Left ventricle myocardium inferior (tissue), 1 donor: ENCODE data around the gene DSCAML1. TPM values are rescaled to one million over a fixed set of nuclear protein-coding genes. Genes with fewer than 3 reads are reported as not detected.

ENCODE experiments used
- DNase-seq: peaks from one replicate; pipeline ENCODE4 v3.0.0-alpha.2; 2020
- H3K27ac ChIP-seq: fragments of 200-600 bp; replicated peaks from 2 replicates; pipeline ENCODE4 v1.8.0; 2021
- H3K27me3 ChIP-seq: fragments of 200-600 bp; 2 replicates; pipeline ENCODE4 v1.8.0; 2021; ENCODE audit warnings: low read depth
- H3K36me3 ChIP-seq: fragments of 200-600 bp; 2 replicates; pipeline ENCODE4 v1.8.0; 2021
- H3K4me1 ChIP-seq: fragments of 200-600 bp; 2 replicates; pipeline ENCODE4 v1.8.0; 2021
- H3K4me3 ChIP-seq: fragments of 200-600 bp; 2 replicates; pipeline ENCODE4 v1.8.0; 2021; ENCODE audit warnings: mild to moderate bottlenecking, moderate library complexity
- H3K9me3 ChIP-seq: fragments of 200-600 bp; replicated peaks from 2 replicates; pipeline ENCODE4 v1.8.0; 2021
- intact Hi-C: fragments of 100-400 bp; cut with micrococcal nuclease; formaldehyde crosslinking; loops from one replicate; pipeline ENCODE4 v1.11.0; 2022
- total RNA-seq: library from RNA; stranded (reverse); fragmentation: NEBNext Ultra II Directional; extraction: Animal tissue kit (Norgen Biotek cat#: 25700); gene quantifications from one replicate; pipeline ENCODE4 v1.2.1, GENCODE V29; 2021
- TF ChIP-seq, protein P1 (sequence below): fragments of 200-600 bp; IDR thresholded peaks from 2 replicates; pipeline ENCODE4 v1.8.0; 2021; ENCODE audit warnings: antibody characterized with exemption, mild to moderate bottlenecking, borderline replicate concordance
- donor health status: DM: no; HTN: yes; CAD: no; lungs with severe emphysema.

Gene DSCAML1
- total RNA-seq, 1 donor from 2014 or later = 0.19 TPM

DNA sequence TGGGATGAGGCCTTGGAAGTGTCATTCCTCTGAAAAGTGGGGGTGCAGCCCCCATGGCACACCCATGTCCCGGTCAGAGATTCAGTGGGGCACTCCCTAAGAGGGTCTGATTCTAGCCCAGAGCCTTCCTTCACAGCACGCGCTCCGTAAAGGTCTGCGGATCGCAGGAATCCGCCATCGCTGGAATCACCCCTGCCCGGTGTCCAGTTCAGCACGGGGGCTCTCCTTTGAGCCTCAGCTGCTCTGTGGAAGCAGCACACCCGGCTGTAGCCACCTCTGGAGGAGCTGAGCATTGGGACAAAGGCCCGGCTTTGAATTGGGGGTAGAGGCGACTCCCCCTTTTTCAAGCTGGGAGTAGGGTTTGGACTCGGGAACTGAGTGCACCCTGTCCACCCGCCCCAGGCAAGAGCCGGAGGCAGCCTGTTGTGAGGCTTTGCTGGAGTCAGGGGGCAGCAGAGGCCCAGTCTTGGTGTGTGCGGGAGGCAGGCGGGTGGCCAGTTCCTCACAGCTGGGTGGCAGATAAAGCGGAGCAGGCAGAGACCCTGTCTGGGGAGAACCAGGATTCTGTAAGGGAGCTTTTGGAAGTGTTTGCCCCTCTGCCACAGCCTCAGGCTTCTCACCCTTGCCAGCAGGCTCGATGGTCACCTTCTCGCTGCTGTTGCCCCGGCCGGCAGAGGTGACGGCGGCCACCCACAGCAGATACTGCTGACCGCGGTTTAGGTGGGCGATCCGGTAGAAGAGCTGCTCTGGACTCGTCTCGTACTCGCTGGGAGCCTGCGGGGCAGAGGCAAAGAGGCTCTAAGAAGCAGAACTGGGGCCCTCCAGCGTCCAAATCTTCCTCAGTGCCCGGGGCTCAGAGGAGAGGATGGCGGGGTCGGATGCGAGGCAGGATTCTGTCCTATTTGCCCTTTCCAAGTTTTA, 353.5 kb downstream of the DSCAML1 start:
- peaks cover 23% of the 10 kb centered on the region for H3K27me3 ChIP-seq
- no peaks in the 10 kb centered on the region for H3K9me3 ChIP-seq
- peak; percentile 56 for DNase-seq
- no peaks in the 10 kb centered on the region for H3K4me1 ChIP-seq
- H3K36me3 ChIP-seq = no peaks in the 10 kb centered on the region
- no peak overlapping the region for H3K27ac ChIP-seq
- intact Hi-C loops = no loop called here
- TF ChIP-seq, protein P1, sequence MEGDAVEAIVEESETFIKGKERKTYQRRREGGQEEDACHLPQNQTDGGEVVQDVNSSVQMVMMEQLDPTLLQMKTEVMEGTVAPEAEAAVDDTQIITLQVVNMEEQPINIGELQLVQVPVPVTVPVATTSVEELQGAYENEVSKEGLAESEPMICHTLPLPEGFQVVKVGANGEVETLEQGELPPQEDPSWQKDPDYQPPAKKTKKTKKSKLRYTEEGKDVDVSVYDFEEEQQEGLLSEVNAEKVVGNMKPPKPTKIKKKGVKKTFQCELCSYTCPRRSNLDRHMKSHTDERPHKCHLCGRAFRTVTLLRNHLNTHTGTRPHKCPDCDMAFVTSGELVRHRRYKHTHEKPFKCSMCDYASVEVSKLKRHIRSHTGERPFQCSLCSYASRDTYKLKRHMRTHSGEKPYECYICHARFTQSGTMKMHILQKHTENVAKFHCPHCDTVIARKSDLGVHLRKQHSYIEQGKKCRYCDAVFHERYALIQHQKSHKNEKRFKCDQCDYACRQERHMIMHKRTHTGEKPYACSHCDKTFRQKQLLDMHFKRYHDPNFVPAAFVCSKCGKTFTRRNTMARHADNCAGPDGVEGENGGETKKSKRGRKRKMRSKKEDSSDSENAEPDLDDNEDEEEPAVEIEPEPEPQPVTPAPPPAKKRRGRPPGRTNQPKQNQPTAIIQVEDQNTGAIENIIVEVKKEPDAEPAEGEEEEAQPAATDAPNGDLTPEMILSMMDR = peak; percentile 75
- peak overlapping the region; percentile 45 for H3K4me3 ChIP-seq

DNA sequence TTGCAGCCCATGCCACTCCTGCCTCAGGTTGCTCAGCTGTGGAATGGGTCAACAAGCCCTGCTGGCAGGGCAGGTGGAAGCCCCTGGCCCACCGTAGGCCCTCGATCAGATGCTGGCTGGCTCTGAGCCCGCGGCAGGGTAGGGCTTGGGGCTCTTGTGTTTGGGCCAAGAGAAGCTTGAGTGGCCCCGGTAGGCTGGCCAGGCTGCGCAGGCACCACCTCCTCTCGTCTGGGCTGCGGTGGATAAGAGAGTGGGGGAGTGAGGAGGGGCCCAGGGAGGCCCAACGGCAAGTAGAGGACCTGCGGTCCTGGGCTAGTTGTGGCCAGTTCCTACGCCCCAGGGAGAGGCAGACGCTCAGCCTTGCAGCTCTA, 354.2 kb downstream of the DSCAML1 start:
- TF ChIP-seq, protein P1 = no peak
- intact Hi-C loops = no loop called here
- no peak overlapping the region for H3K4me3 ChIP-seq
- no peaks in the 10 kb centered on the region for H3K4me1 ChIP-seq
- peaks cover 23% of the 10 kb centered on the region for H3K27me3 ChIP-seq
- H3K36me3 ChIP-seq = no peaks in the 10 kb centered on the region
- no peak for DNase-seq
- H3K27ac ChIP-seq = no peak overlapping the region
- H3K9me3 ChIP-seq = no peaks in the 10 kb centered on the region

DNA sequence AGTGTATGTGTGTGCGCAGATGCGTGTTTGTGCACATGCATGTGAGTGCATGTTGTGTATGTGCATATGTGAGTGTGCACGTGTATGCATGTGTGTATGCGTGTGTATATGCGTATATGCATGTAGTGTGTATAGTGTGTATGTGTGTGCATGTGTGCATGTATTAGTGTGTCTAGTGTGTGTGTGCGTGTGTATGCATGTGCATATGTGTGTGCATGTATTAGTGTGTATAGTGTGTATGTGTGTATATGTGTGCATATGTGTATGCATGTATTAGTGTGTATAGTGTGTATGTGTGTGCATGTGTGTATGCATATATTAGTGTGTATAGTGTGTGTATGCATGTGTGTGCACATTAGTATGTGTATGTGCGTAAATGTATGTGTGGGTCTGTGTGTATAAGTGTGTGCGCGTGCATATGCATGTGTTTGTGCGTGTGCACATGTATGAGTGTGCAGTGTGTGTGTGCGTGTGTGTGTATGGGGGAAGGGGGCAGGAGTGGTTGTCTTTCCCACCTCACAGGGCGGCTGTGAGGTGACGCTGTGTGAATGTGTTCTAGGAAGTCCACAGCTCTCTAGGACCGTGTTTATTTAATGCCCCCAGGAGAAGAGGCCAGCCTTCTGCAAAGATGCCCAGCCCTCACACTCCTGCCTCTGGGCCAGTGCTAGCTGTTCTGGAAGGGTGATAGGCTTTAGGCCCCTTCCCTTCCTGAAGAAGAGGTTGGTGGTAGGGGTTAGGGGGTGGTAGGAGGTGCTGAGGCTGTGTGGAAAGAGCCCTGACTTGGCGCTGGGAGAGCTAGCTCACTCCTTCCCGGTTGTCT, 354.8 kb downstream of the DSCAML1 start:
- TF ChIP-seq, protein P1 = no peak
- H3K27me3 ChIP-seq = peaks cover 23% of the 10 kb centered on the region
- no peaks in the 10 kb centered on the region for H3K4me1 ChIP-seq
- no peak overlapping the region for H3K27ac ChIP-seq
- DNase-seq = no peak
- intact Hi-C loops = no loop called here
- peaks cover 2% of the 10 kb centered on the region for H3K36me3 ChIP-seq
- H3K4me3 ChIP-seq = no peak overlapping the region
- H3K9me3 ChIP-seq = no peaks in the 10 kb centered on the region

DNA sequence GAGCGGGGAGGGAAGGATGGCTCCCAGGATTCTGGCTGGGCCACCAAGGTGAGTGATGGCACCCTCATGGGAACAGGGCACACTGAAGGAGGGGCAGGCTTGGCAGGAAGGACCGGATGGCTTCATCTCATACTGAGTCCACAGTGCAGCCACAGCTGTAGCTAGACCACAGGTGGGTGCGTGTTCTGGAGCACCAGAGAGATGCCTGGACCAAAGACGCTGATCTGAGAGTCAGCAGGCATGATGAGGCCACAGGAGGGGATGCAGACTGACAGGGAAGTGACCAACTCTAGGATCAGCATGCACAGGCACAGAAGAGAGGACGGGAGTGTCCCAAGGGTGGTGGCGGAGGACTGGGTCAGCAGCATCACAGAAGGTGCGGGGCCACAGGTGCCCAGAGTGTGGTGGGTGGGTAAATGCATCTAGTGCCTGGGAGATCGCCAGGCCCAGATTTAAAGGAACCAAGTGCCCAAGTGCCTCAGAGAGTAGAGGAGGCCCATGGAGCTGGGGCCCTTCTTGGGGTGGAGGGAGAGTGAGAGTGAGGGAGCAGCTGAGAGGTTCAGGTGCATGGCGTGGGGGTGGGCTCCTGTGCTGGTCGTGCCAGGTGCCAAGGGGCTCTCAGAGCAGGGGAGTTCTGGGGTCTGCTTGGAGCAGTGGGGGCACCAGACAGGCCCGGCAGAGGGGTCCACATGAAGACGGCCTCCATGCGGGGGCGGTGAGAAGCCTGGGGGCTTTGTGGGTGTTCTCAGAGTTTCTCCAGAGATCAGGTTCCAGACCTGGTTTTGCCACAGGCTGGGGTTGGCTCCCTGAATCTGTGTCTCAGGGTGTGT, 355.7 kb downstream of the DSCAML1 start:
- Histone ChIP-seq H3K36me3 (peaks cover 10% of the 10 kb centered on the region), H3K4me3 (no peak overlapping the region), H3K9me3 (no peaks in the 10 kb centered on the region), H3K27ac (no peak overlapping the region), H3K4me1 (no peaks in the 10 kb centered on the region), H3K27me3 (peaks cover 23% of the 10 kb centered on the region)
- no peak for DNase-seq
- intact Hi-C loops = no loop called here
- TF ChIP-seq, protein P1 = no peak

DNA sequence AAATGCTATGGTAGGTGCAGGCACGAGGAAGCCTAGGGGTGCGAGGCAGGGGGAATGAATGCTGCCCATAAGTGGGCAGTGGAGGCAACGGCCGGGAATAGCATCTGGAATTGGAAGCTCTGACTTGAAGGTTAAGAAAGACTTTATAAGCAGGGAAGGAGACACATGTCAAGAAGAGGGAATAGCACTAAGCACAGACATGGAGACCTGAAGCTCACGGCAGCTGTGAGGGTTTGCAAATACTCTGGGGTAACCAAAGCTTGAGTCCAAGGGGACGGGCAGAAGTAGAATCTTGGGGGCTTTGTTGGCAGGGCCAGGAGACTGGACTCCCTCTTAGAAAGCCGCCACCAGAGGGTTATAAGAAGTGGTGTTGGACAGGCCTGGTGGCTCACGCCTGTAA, 356.8 kb downstream of the DSCAML1 start:
- Histone ChIP-seq H3K9me3 (no peaks in the 10 kb centered on the region), H3K4me3 (no peak overlapping the region), H3K27me3 (peaks cover 26% of the 10 kb centered on the region), H3K4me1 (no peaks in the 10 kb centered on the region), H3K36me3 (peaks cover 17% of the 10 kb centered on the region), H3K27ac (no peak overlapping the region)
- intact Hi-C loops = no loop called here
- TF ChIP-seq, protein P1 = no peak
- no peak for DNase-seq
